Retinal pigment epithelial cell (primary cell): ENCODE results near the gene NCMAP.

ENCODE experiments used
- DNase-seq: peaks from one replicate; pipeline ENCODE4 v3.0.0-alpha.2; 2010; ENCODE audit warnings: low read depth
- H3K4me3 ChIP-seq: 2 replicates; pipeline ENCODE4 v1.5.1; 2011; ENCODE audit warnings: mild to moderate bottlenecking, low read length, control low read depth, moderate library complexity
- CTCF ChIP-seq: conservative IDR thresholded peaks from 2 replicates; pipeline ENCODE4 v1.5.1; 2011; ENCODE audit warnings: low read depth, low read length, control low read depth, inconsistent platforms

Gene NCMAP

DNA sequence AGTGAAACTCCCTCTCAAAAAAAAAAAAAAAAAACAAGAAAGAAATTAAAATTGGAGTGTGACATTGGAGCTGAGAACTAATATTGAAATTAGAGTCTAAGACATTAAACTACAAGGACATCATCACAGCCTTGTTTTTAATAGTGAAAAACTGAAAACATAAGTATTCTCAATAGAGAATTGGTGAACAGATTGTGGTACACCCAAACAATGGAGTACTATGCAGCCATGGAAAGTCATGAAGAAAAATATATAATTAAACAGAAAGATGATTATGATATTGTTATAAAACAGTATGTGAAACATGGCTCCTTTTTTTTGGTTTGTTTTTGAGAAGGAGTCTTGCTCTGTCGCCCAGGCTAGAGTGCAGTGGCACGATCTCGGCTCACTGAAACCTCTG lies 43.4 kb downstream of the NCMAP start:
- TF ChIP-seq CTCF = no peak
- no peak for DNase-seq
- no peak overlapping the region for H3K4me3 ChIP-seq

- DNase-seq = no peak
- H3K4me3 ChIP-seq = no peak overlapping the region
- no peak for TF ChIP-seq CTCF
Observed at GRCh38 chr1:24600551-24600950, 44.7 kb downstream of the NCMAP start.

DNA sequence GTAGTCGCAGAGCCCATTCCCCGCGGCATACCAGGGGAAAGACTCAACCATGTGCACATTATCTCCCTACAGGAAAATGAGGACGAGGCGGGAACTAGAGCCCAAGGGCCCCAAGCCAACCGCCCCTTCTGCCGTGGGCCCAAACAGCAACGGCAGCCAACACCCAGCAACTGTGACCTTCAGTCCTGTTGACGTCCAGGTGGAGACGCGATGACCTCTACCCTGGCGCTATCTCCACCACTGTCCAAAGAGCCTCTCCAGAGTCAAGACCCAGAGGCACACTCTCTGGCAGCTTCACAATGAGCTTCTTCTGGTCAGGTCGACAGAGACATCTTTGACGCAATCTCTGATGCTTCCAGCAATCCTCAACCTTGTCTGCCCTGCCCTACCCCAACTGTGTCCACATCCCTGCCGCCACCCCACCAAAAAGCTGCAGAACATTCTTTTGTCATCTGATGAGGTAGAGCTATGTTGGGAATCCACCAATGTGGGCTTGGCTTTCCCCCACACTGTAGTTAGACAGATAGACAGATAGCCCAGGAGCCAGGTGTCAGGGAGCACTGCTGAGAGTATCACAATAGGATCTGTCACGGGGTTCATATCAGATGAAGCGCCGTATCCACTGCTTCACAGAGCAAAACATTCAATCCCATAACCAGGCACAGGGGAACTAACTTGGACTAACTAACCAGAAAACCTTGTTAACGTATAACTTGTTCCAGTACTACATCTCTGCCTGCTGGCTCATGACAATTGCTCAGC lies 49.8 kb downstream of the NCMAP start:
- no peak for TF ChIP-seq CTCF
- H3K4me3 ChIP-seq = no peak overlapping the region
- DNase-seq = no peak

- TF ChIP-seq CTCF = no peak
- no peak for DNase-seq
- H3K4me3 ChIP-seq = no peak overlapping the region
Observed at GRCh38 chr1:24606296-24606605, 50.4 kb downstream of the NCMAP start.

DNA sequence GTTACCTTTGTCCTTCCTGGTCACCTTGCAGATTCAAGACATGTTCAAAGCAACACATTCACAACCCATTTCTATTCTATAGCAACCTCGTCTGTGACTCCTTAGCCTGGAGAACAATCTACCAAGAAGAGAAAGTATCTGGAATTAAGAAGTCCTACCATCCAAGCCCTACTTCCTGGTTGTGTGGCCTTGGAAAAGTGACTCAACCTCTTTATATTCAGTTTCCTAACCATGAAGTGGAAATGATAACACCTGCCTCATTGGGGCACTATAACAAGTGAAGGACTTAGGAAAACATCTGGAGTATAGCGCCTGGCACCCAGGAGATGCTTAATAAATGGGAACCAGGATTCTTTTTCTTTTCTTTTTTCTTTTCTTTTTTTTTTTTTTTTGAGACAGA lies 50.7 kb downstream of the NCMAP start:
- no peak for DNase-seq

GRCh38 chr1:24609949-24610517 lies 54.1 kb downstream of the NCMAP start:
- no peak for DNase-seq
- no peak overlapping the region for H3K4me3 ChIP-seq
- no peak for TF ChIP-seq CTCF

More for the DNA sequence above, 50.7 kb downstream of the NCMAP start:
- no peak for TF ChIP-seq CTCF
- H3K4me3 ChIP-seq = no peak overlapping the region

- no peak overlapping the region for H3K4me3 ChIP-seq
- DNase-seq = no peak
- TF ChIP-seq CTCF = no peak
Observed at GRCh38 chr1:24619376-24619775, 63.5 kb downstream of the NCMAP start.
